Fibroblast of mammary gland (primary cell): ENCODE measurements around the gene PLCL2.
A peak's percentile ranks its signal among the peaks of the same experiment; 100 is the strongest.

ENCODE experiments used
- DNase-seq: peaks from one replicate; pipeline ENCODE4 v3.0.0-alpha.2; 2010; ENCODE audit warnings: low read depth
- H3K4me3 ChIP-seq: 2 replicates; pipeline ENCODE4 v1.5.1; 2011; ENCODE audit warnings: low read depth, mild to moderate bottlenecking, low read length, moderate library complexity; ENCODE audit not compliant: control insufficient read depth
- TF ChIP-seq, protein P1 (sequence below): conservative IDR thresholded peaks from 2 replicates; pipeline ENCODE4 v1.5.1; 2011; ENCODE audit warnings: low read depth, low read length, inconsistent platforms; ENCODE audit not compliant: control insufficient read depth, insufficient read depth

PLCL2 gene

GRCh38 chr3:17044855-17045254, 160.1 kb downstream of the PLCL2 start:
- no peak overlapping the region for H3K4me3 ChIP-seq
- DNase-seq = peak; percentile 45
- TF ChIP-seq, protein P1, sequence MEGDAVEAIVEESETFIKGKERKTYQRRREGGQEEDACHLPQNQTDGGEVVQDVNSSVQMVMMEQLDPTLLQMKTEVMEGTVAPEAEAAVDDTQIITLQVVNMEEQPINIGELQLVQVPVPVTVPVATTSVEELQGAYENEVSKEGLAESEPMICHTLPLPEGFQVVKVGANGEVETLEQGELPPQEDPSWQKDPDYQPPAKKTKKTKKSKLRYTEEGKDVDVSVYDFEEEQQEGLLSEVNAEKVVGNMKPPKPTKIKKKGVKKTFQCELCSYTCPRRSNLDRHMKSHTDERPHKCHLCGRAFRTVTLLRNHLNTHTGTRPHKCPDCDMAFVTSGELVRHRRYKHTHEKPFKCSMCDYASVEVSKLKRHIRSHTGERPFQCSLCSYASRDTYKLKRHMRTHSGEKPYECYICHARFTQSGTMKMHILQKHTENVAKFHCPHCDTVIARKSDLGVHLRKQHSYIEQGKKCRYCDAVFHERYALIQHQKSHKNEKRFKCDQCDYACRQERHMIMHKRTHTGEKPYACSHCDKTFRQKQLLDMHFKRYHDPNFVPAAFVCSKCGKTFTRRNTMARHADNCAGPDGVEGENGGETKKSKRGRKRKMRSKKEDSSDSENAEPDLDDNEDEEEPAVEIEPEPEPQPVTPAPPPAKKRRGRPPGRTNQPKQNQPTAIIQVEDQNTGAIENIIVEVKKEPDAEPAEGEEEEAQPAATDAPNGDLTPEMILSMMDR = no peak

- DNase-seq = no peak
- no peak overlapping the region for H3K4me3 ChIP-seq
- TF ChIP-seq, protein P1 = no peak
These were observed 160.9 kb downstream of the PLCL2 start for GRCh38 chr3:17045705-17046104.

DNA sequence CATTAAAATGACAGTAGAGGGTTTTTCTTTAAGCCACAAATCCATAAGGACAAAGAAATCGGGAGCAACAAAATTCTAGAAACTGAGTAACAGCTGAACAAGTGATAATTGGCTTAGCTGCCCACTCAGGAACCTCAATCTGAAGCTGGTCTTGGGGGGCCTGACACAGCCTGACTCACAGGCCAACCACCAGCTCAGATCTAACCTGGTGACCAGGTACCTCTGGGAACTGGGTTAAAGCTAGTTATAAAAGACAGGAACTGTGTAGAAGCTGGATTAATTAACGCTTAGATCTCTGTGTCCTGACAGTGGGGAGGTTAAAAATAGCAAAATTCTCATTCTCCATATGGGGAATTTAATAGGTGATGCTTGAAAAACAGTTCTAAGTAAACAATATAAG, 161.9 kb downstream of the PLCL2 start:
- DNase-seq = no peak
- TF ChIP-seq, protein P1 = no peak
- H3K4me3 ChIP-seq = no peak overlapping the region

DNA sequence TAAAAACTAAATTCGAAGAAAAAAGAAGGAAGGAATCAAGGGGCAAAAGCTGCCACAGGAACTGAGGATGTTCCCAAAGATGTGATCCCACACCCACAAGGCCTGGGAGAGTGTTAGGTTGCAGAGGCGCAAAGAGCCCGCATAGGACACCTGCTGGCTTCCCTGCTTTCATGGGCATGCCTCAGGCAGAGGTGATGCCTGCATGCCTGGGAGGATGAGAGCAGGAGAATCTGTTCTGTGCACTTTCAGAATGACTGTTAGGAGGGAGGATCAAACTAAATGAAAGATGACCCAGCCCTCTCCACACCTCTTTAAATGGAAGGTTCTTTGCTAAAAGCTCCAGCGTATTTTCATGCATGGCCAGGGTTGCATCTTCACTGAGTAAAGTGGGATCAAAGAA, 162.4 kb downstream of the PLCL2 start:
- TF ChIP-seq, protein P1 = no peak
- no peak overlapping the region for H3K4me3 ChIP-seq
- DNase-seq = no peak

- TF ChIP-seq, protein P1 = no peak
- no peak for DNase-seq
- H3K4me3 ChIP-seq = no peak overlapping the region
These were observed 163.1 kb downstream of the PLCL2 start for GRCh38 chr3:17047894-17048293.

DNA sequence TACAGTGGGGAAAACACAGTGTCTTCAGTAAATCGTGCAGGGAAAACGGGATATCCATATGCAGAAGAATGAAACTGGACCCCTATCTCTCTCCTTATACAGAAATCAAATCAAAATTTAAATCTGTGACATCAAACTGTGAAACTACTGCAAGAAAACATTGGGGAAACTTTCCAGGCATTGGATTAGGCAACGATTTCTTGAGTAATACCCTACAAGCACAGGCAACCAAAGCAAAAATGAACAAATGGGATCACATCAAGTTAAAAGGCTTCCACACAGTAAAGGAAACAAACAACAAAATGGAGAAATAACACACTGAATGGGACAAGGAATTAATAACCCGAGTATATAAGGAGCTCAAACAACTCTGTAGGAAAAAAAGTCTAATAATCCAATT, 165.3 kb downstream of the PLCL2 start:
- TF ChIP-seq, protein P1 = no peak
- no peak overlapping the region for H3K4me3 ChIP-seq
- DNase-seq = peak; percentile 38

- TF ChIP-seq, protein P1 = no peak
These were observed 165.8 kb downstream of the PLCL2 start for GRCh38 chr3:17050506-17050905.

More at GRCh38 chr3:17050506-17050905, 165.8 kb downstream of the PLCL2 start:
- H3K4me3 ChIP-seq = no peak overlapping the region
- DNase-seq = no peak
